ENCODE measurements around the gene BAG1.

DNA sequence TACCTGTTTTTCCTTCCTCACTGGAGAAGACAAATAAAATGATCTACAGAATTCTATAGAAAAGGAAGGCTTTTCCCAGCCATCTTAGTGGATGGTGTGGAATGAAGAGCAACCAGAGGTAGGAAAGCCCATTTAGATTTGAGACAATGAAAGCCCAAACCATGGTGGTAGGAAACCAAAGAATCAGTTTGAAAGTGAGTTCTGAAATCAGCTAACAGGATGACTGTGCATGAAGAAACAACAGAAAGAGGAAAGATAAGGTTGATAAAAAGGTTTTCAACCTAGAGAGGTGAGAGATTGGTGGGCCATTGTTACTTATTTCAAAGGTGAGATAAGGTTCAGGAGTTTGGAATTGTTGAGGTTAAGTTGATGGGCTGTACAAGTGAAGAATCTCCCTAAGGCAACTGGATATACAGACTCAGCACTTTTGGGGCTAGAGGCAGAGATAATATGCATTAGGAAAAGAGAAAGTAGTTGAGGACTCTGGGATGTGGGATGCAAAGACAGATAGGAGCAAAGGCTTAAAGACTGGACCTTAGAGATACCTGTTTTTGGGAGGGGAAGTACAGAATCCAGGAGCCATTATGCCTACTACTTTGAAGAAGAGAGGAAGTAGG is 2.8 kb upstream of the BAG1 start:
- TF ChIP-seq, protein P1, sequence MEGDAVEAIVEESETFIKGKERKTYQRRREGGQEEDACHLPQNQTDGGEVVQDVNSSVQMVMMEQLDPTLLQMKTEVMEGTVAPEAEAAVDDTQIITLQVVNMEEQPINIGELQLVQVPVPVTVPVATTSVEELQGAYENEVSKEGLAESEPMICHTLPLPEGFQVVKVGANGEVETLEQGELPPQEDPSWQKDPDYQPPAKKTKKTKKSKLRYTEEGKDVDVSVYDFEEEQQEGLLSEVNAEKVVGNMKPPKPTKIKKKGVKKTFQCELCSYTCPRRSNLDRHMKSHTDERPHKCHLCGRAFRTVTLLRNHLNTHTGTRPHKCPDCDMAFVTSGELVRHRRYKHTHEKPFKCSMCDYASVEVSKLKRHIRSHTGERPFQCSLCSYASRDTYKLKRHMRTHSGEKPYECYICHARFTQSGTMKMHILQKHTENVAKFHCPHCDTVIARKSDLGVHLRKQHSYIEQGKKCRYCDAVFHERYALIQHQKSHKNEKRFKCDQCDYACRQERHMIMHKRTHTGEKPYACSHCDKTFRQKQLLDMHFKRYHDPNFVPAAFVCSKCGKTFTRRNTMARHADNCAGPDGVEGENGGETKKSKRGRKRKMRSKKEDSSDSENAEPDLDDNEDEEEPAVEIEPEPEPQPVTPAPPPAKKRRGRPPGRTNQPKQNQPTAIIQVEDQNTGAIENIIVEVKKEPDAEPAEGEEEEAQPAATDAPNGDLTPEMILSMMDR (IDR thresholded peaks at IDR 0.05), result no peak
- TF ChIP-seq POLR2A (IDR thresholded peaks at IDR 0.05), result no peak

All from esophagus squamous epithelium (tissue), 4 donors.